ENCODE measurements around the gene SH2D4B. TPM values are rescaled to one million over a fixed set of nuclear protein-coding genes. Genes with fewer than 3 reads are reported as not detected.

The SH2D4B gene
- total RNA-seq, 1 experiment from 2014 or later: 0.07 TPM

DNA sequence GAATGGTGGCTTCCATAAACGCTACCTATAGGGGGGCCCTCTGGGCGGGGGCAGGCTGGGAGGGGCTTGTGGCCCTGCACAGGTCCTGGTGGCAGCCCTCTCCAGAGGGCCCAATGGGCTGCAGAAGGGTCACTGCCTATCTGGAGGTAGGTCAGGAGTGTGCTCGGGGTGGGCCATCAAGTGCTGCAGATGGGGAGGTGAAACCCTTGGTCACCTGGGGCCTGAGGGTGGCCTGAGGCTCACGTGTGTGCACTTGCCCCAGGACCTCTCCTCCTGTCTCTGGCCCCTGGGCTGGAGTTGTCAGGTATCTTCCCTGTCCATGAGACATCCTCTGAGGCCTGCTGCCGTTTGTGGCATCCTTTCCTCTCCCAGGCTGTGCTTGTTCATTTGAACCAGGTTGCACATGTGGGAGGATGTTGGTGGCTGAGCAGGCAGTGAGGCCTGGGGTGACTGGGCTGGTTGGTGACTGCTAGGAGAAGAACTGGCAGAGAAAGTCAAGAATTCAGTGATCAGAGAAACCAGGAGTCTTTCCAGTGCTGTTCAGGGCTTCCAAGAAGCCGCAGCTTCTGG, 21.1 kb upstream of the SH2D4B start:
- Histone ChIP-seq H2BK5ac (ENCODE audit: insufficient read length, low read length) (no peak overlapping the region), H3K27me3 (ENCODE audit: insufficient read depth, low read length) (no peaks in the 10 kb centered on the region), H4K8ac (replicated peaks; ENCODE audit: insufficient read length, low read depth, low read length) (no peak overlapping the region), H2AFZ (ENCODE audit: low read length) (no peak overlapping the region), H2BK120ac (ENCODE audit: low read depth, low read length, poor library complexity, severe bottlenecking) (no peak overlapping the region), H3K18ac (ENCODE audit: insufficient read length, low read depth, low read length) (no peak overlapping the region), H4K20me1 (ENCODE audit: control insufficient read depth, insufficient read depth, insufficient read length) (no peaks in the 10 kb centered on the region), H3K14ac (ENCODE audit: insufficient read depth, low read length) (no peak overlapping the region), H3K23me2 (ENCODE audit: insufficient read length, low read depth, low read length, poor library complexity, severe bottlenecking) (no peaks in the 10 kb centered on the region), H3K4me1 (ENCODE audit: insufficient read depth, low read length) (peaks cover 2% of the 10 kb centered on the region; the same call in 1 of the 2 replicates), H3K9me3 (ENCODE audit: control insufficient read depth, low read depth, low read length) (no peaks in the 10 kb centered on the region), H3K9ac (ENCODE audit: extremely low read depth, insufficient read length, low read length) (no peak overlapping the region), H3K23ac (ENCODE audit: insufficient read length, low read depth, low read length) (no peak overlapping the region), H3K56ac (ENCODE audit: insufficient read length, low read depth, low read length) (no peak overlapping the region), H2BK12ac (ENCODE audit: insufficient read length, low read depth, low read length) (no peak overlapping the region), H3K79me1 (ENCODE audit: insufficient read depth, low read depth, low read length, poor library complexity, severe bottlenecking) (no peaks in the 10 kb centered on the region), H3K4ac (ENCODE audit: low read depth, low read length) (no peak overlapping the region), H4K91ac (ENCODE audit: insufficient read length, low read depth, low read length) (no peak overlapping the region), H3K4me2 (ENCODE audit: insufficient read depth, insufficient read length, low read length) (no peak overlapping the region), H3K27ac (ENCODE audit: insufficient read length, low read depth, low read length) (no peak overlapping the region), H2AK5ac (ENCODE audit: insufficient read length, low read length) (no peak overlapping the region), H2BK15ac (ENCODE audit: low read depth, low read length) (no peak overlapping the region), H4K5ac (ENCODE audit: insufficient read length, low read depth, low read length) (no peak overlapping the region), H3K79me2 (ENCODE audit: insufficient read depth, low read length) (no peaks in the 10 kb centered on the region), H2BK20ac (ENCODE audit: low read depth, low read length, poor library complexity, severe bottlenecking) (no peak overlapping the region), H3T11ph (ENCODE audit: low read length) (no peak overlapping the region)
- Mint-ChIP-seq H3K27ac (peak overlapping the region in 2 of 3 experiments; percentile 7 to 33; a peak in 1 of 7 replicates), H3K4me1 (peaks cover 10 to 12% of the 10 kb centered on the region in 2 experiments), H3K4me3 (no peak overlapping the region), H3K27me3 (ENCODE audit: low read depth) (no peaks in the 10 kb centered on the region), H3K9me3 (no peaks in the 10 kb centered on the region), H3K36me3 (ENCODE audit: insufficient read depth in 1 of 3, low read depth in 3 of 3) (peaks cover 36 to 87% (median 58%) of the 10 kb centered on the region in 3 experiments; a peak in 6 of 7 replicates)
- DNase-seq: no peak
- WGBS (ENCODE audit: extremely low coverage, insufficient read length, low lambda C conversion rate): no CpG with 5 or more reads among the region's 6 CpGs
- TF ChIP-seq, protein P1, sequence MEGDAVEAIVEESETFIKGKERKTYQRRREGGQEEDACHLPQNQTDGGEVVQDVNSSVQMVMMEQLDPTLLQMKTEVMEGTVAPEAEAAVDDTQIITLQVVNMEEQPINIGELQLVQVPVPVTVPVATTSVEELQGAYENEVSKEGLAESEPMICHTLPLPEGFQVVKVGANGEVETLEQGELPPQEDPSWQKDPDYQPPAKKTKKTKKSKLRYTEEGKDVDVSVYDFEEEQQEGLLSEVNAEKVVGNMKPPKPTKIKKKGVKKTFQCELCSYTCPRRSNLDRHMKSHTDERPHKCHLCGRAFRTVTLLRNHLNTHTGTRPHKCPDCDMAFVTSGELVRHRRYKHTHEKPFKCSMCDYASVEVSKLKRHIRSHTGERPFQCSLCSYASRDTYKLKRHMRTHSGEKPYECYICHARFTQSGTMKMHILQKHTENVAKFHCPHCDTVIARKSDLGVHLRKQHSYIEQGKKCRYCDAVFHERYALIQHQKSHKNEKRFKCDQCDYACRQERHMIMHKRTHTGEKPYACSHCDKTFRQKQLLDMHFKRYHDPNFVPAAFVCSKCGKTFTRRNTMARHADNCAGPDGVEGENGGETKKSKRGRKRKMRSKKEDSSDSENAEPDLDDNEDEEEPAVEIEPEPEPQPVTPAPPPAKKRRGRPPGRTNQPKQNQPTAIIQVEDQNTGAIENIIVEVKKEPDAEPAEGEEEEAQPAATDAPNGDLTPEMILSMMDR (conservative IDR thresholded peaks at IDR 0.05): no peak
